ENCODE results near the gene SMAD4. TPM values are rescaled to one million over a fixed set of nuclear protein-coding genes. Genes with fewer than 3 reads are reported as not detected.

The SMAD4 gene
- total RNA-seq, 1 experiment from 2014 or later, result 61.3 TPM

- TF ChIP-seq, protein P1, sequence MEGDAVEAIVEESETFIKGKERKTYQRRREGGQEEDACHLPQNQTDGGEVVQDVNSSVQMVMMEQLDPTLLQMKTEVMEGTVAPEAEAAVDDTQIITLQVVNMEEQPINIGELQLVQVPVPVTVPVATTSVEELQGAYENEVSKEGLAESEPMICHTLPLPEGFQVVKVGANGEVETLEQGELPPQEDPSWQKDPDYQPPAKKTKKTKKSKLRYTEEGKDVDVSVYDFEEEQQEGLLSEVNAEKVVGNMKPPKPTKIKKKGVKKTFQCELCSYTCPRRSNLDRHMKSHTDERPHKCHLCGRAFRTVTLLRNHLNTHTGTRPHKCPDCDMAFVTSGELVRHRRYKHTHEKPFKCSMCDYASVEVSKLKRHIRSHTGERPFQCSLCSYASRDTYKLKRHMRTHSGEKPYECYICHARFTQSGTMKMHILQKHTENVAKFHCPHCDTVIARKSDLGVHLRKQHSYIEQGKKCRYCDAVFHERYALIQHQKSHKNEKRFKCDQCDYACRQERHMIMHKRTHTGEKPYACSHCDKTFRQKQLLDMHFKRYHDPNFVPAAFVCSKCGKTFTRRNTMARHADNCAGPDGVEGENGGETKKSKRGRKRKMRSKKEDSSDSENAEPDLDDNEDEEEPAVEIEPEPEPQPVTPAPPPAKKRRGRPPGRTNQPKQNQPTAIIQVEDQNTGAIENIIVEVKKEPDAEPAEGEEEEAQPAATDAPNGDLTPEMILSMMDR (IDR thresholded peaks at IDR 0.05), result peak; percentile 21; the same call in 1 of the 2 replicates
- TF ChIP-seq TCF7L2 (IDR thresholded peaks at IDR 0.05; ENCODE audit: low read depth, low read length), result no peak
- in situ Hi-C loops (cut with HindIII; ENCODE audit: low pct_unique_long_range_greater_than_20kb, low sequenced_read_pairs), result no loop called here
- ChIA-PET POLR2A (no interaction called here), CTCF (no interaction called here)
- intact Hi-C loops (cut with micrococcal nuclease; ENCODE audit: unreplicated experiment), result no loop called here
- no peaks in the 10 kb centered on the region; the same call in 1 of the 2 replicates for H3K36me3 ChIP-seq (ENCODE audit: control insufficient read depth, insufficient read depth, low read length)
- H3K4me1 ChIP-seq (ENCODE audit: control insufficient read depth, insufficient read depth, low read length), result peaks cover 7% of the 10 kb centered on the region; the same call in 1 of the 2 replicates
- no peak for DNase-seq (ENCODE audit: low read depth, low spot score)
- H3K9me3 ChIP-seq (ENCODE audit: control insufficient read depth, insufficient read depth, low read depth, low read length), result no peaks in the 10 kb centered on the region
- H3K4me3 ChIP-seq (ENCODE audit: low read depth in 2 of 2, low read length in 2 of 2), result no peak overlapping the region
- BruUV-seq (replicated peaks), result no TSS peak
- no peak for ATAC-seq
- no peak overlapping the region for H3K27ac ChIP-seq (ENCODE audit: low read length)
- no peaks in the 10 kb centered on the region for H3K27me3 ChIP-seq (ENCODE audit: control insufficient read depth, insufficient read depth, low read length)
Measured at GRCh38 chr18:51028201-51028805, 1.7 kb upstream of the SMAD4 start.

DNA sequence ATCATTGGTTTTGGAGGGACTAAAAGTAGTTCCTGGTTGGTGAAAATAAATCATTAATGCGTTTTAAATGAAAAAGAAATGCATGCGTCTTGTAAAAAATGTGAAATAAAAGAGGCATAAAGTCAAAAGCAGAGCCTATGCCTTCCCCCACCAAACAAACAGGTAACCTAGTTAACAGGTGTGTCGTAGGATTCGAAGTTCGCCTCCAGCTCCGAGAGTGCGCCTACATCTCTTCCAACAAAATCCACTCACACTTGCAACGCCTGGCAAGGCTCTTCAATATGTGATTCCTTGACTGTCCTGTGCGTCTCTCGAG lies 677 bp upstream of the SMAD4 start:
- intact Hi-C loops (cut with micrococcal nuclease; ENCODE audit: unreplicated experiment) (no loop called here), in situ Hi-C loops (cut with HindIII; ENCODE audit: low pct_unique_long_range_greater_than_20kb, low sequenced_read_pairs) (no loop called here)
- Histone ChIP-seq H3K4me3 (ENCODE audit: low read depth in 2 of 2, low read length in 2 of 2) (peak overlapping the region; percentile 76 to 79), H3K27me3 (ENCODE audit: control insufficient read depth, insufficient read depth, low read length) (no peaks in the 10 kb centered on the region), H3K36me3 (ENCODE audit: control insufficient read depth, insufficient read depth, low read length) (no peaks in the 10 kb centered on the region; the same call in 1 of the 2 replicates), H3K9me3 (ENCODE audit: control insufficient read depth, insufficient read depth, low read depth, low read length) (no peaks in the 10 kb centered on the region), H3K27ac (ENCODE audit: low read length) (peak overlapping the region; percentile 92), H3K4me1 (ENCODE audit: control insufficient read depth, insufficient read depth, low read length) (peaks cover 7% of the 10 kb centered on the region; the same call in 1 of the 2 replicates)
- no peak for TF ChIP-seq REST (IDR thresholded peaks at IDR 0.05; ENCODE audit: insufficient read depth in 1 of 2, low read depth in 2 of 2, low read length in 1 of 2)
- TF ChIP-seq SIN3A (IDR thresholded peaks at IDR 0.05; ENCODE audit: borderline replicate concordance, insufficient read depth, low read depth, low read length), result no peak
- TF ChIP-seq POLR2AphosphoS5 (IDR thresholded peaks at IDR 0.05; ENCODE audit: low read depth, low read length), result no peak
- no peak for TF ChIP-seq TCF7L2 (IDR thresholded peaks at IDR 0.05; ENCODE audit: low read depth, low read length)
- TF ChIP-seq, protein P1 (IDR thresholded peaks at IDR 0.05), result no peak
- no peak for ATAC-seq
- ChIA-PET CTCF (no interaction called here), POLR2A (no interaction called here)
- DNase-seq (ENCODE audit: low read depth, low spot score), result no peak
- BruUV-seq (replicated peaks), result TSS peak; percentile 74
